Midbrain (tissue), 1 donor: ENCODE results near the gene EOLA1.
"Not testable (repeated sequence)": the region's sequence is repeated elsewhere in the genome, so short reads cannot be mapped to it uniquely, and the experiment has no call there.

ENCODE experiments used
- DNase-seq: peaks from one replicate; lab custom pipeline; 2025; lab: John Stamatoyannopoulos, UW

The EOLA1 gene

GRCh38 chrX:149545545-149546543 lies 5.0 kb downstream of the EOLA1 start:
- DNase-seq: not testable (repeated sequence)

GRCh38 chrX:149546962-149547361 lies 6.2 kb downstream of the EOLA1 start:
- not testable (repeated sequence) for DNase-seq

- not testable (repeated sequence) for DNase-seq
These were observed 7.0 kb downstream of the EOLA1 start for GRCh38 chrX:149547782-149548181.

GRCh38 chrX:149549701-149550100 lies 8.9 kb downstream of the EOLA1 start, which contains the start of gene HSFX3:
TSS of gene HSFX3 (minus strand) at chrX:149549924. CDS start at chrX:149549852, 72 bp downstream.
- DNase-seq: not testable (repeated sequence)

GRCh38 chrX:149550454-149550853 lies 9.6 kb downstream of the EOLA1 start:
- DNase-seq: not testable (repeated sequence)

GRCh38 chrX:149551245-149551938 lies 10.6 kb downstream of the EOLA1 start:
- DNase-seq: not testable (repeated sequence)

GRCh38 chrX:149551939-149552248 lies 11.1 kb downstream of the EOLA1 start:
- DNase-seq: not testable (repeated sequence)

GRCh38 chrX:149555251-149555650 lies 14.4 kb downstream of the EOLA1 start:
- DNase-seq: not testable (repeated sequence)

- no peak for DNase-seq
These were observed 22.5 kb downstream of the EOLA1 start for GRCh38 chrX:149563359-149563758.

GRCh38 chrX:149567621-149568417 lies 27.0 kb downstream of the EOLA1 start:
- DNase-seq: no peak

- no peak for DNase-seq
These were observed 28.0 kb downstream of the EOLA1 start for GRCh38 chrX:149568701-149569296.

- DNase-seq: no peak
These were observed 29.0 kb downstream of the EOLA1 start for GRCh38 chrX:149569770-149570169.

GRCh38 chrX:149570668-149571067 lies 29.9 kb downstream of the EOLA1 start:
- DNase-seq: no peak

GRCh38 chrX:149571770-149572169 lies 31.0 kb downstream of the EOLA1 start:
- DNase-seq: no peak

- no peak for DNase-seq
These were observed 31.9 kb downstream of the EOLA1 start for GRCh38 chrX:149572743-149573142.

- DNase-seq: not testable (repeated sequence)
These were observed 32.6 kb downstream of the EOLA1 start for GRCh38 chrX:149573456-149573855.

- DNase-seq: not testable (repeated sequence)
These were observed 44.8 kb downstream of the EOLA1 start for GRCh38 chrX:149585631-149586030.

- not testable (repeated sequence) for DNase-seq
These were observed 46.5 kb downstream of the EOLA1 start, which contains the start of gene MAGEA9B for GRCh38 chrX:149587359-149587758. TSS of gene MAGEA9B (minus strand) at chrX:149587459. CDS start at chrX:149583179, 4,280 bp downstream.

- DNase-seq: not testable (repeated sequence)
These were observed 50.2 kb downstream of the EOLA1 start for GRCh38 chrX:149590993-149591392.

- not testable (repeated sequence) for DNase-seq
These were observed 54.4 kb downstream of the EOLA1 start, which contains the start of gene HSFX2 for GRCh38 chrX:149595214-149595613. TSS of gene HSFX2 (minus strand) at chrX:149595314. CDS start at chrX:149594700, 614 bp downstream.

GRCh38 chrX:149595943-149596342 lies 55.1 kb downstream of the EOLA1 start:
- not testable (repeated sequence) for DNase-seq
